WTC11 (cell line): ENCODE measurements around the gene RCL1. TPM values are rescaled to one million over a fixed set of nuclear protein-coding genes. Genes with fewer than 3 reads are reported as not detected.

Experiments used
- ATAC-seq: fragments of 200-7000 bp; cut with Tn5 transposase; 2 replicates; pipeline ENCODE4 v1.10.0; 2021; ENCODE audit warnings: mild to moderate bottlenecking, moderate library complexity
- CTCF ChIA-PET: fragments of 300-600 bp; sonication (Branson Sonifier 250); formaldehyde crosslinking; loops from one replicate; lab custom pipeline; 2021; ENCODE audit warnings: antibody characterized with exemption; lab: Charles Lee
- POLR2A ChIA-PET: fragments of 350-600 bp; sonication (Branson Sonifier 250); formaldehyde crosslinking; loops from one replicate; lab custom pipeline; 2021; ENCODE audit warnings: antibody characterized with exemption; lab: Charles Lee
- DNase-seq: peaks from one replicate; pipeline ENCODE4 v3.0.0; 2021; ENCODE audit warnings: low spot score
- H3K27ac Mint-ChIP-seq: 2 replicates; pipeline ENCODE4 v1.8.0; 2021; ENCODE audit warnings: mixed read lengths
- H3K27me3 Mint-ChIP-seq: 2 replicates; pipeline ENCODE4 v1.8.0; 2021; ENCODE audit warnings: low read depth, mild to moderate bottlenecking, moderate library complexity, mixed read lengths
- H3K36me3 Mint-ChIP-seq: 2 replicates; pipeline ENCODE4 v1.8.0; 2021; ENCODE audit warnings: mixed read lengths
- H3K4me1 Mint-ChIP-seq: 2 replicates; pipeline ENCODE4 v1.8.0; 2022; ENCODE audit warnings: mixed read lengths
- H3K4me3 Mint-ChIP-seq: 2 replicates; pipeline ENCODE4 v1.8.0; 2021; ENCODE audit warnings: mild to moderate bottlenecking, moderate library complexity, mixed read lengths
- H3K9me3 Mint-ChIP-seq: 2 replicates; pipeline ENCODE4 v1.8.0; 2021; ENCODE audit warnings: mixed read lengths
- AFF4 ChIP-seq: sonication (generic); formaldehyde crosslinking; IDR thresholded peaks from 2 replicates; pipeline ENCODE4 v1.8.1; 2023; ENCODE audit warnings: mild to moderate bottlenecking, missing genetic modification reagents, borderline replicate concordance
- ATF1 ChIP-seq: sonication (generic); formaldehyde crosslinking; IDR thresholded peaks from 2 replicates; pipeline ENCODE4 v1.8.1; 2023; ENCODE audit warnings: mild to moderate bottlenecking, moderate library complexity, missing genetic modification reagents
- ATF2 ChIP-seq: sonication (generic); formaldehyde crosslinking; IDR thresholded peaks from 2 replicates; pipeline ENCODE4 v1.8.1; 2022; ENCODE audit warnings: low read depth, missing genetic modification reagents, borderline replicate concordance
- E2F4 ChIP-seq: sonication (generic); formaldehyde crosslinking; IDR thresholded peaks from 2 replicates; pipeline ENCODE4 v1.8.1; 2022; ENCODE audit warnings: low read depth, mild to moderate bottlenecking, moderate library complexity, missing genetic modification reagents, borderline replicate concordance
- ELF4 ChIP-seq: sonication (generic); formaldehyde crosslinking; IDR thresholded peaks from 2 replicates; pipeline ENCODE4 v1.8.1; 2022; ENCODE audit warnings: low read depth, mild to moderate bottlenecking, moderate library complexity, missing genetic modification reagents
- EMX1 ChIP-seq: fragments of 250-450 bp; sonication (Bioruptor Pico); IDR thresholded peaks from 2 replicates; pipeline ENCODE4 v1.8.0; 2021; ENCODE audit warnings: mild to moderate bottlenecking
- ETV6 ChIP-seq: sonication (generic); formaldehyde crosslinking; IDR thresholded peaks from 2 replicates; pipeline ENCODE4 v1.8.1; 2022; ENCODE audit warnings: mild to moderate bottlenecking, missing genetic modification reagents
- HMGA2 ChIP-seq: fragments of 250-450 bp; sonication (Bioruptor Pico); IDR thresholded peaks from 2 replicates; pipeline ENCODE4 v1.4.0; 2021; ENCODE audit warnings: mild to moderate bottlenecking, moderate library complexity
- NR3C1 ChIP-seq: sonication (generic); formaldehyde crosslinking; conservative IDR thresholded peaks from 2 replicates; pipeline ENCODE4 v1.8.1; 2023; ENCODE audit warnings: low read depth, mild to moderate bottlenecking, missing genetic modification reagents
- PREB ChIP-seq: sonication (generic); formaldehyde crosslinking; IDR thresholded peaks from 2 replicates; pipeline ENCODE4 v1.8.1; 2022; ENCODE audit warnings: mild to moderate bottlenecking, missing genetic modification reagents, moderate library complexity, borderline replicate concordance
- PRRX2 ChIP-seq: fragments of 250-450 bp; sonication (Bioruptor Pico); IDR thresholded peaks from 2 replicates; pipeline ENCODE4 v1.8.0; 2021; ENCODE audit warnings: mild to moderate bottlenecking
- RELA ChIP-seq: sonication (generic); formaldehyde crosslinking; IDR thresholded peaks from 2 replicates; pipeline ENCODE4 v1.8.1; 2022; ENCODE audit warnings: missing genetic modification reagents, mild to moderate bottlenecking, borderline replicate concordance
- SMAD4 ChIP-seq: sonication (generic); formaldehyde crosslinking; IDR thresholded peaks from 2 replicates; pipeline ENCODE4 v1.8.0; 2022; ENCODE audit warnings: mild to moderate bottlenecking, missing genetic modification reagents
- SOX15 ChIP-seq: fragments of 250-450 bp; sonication (Bioruptor Pico); IDR thresholded peaks from 2 replicates; pipeline ENCODE4 v1.9.0; 2021; ENCODE audit warnings: mild to moderate bottlenecking
- TEAD4 ChIP-seq: sonication (generic); formaldehyde crosslinking; IDR thresholded peaks from 2 replicates; pipeline ENCODE4 v1.8.0; 2022; ENCODE audit warnings: mild to moderate bottlenecking, missing genetic modification reagents
- ZBTB43 ChIP-seq: sonication (generic); formaldehyde crosslinking; IDR thresholded peaks from 2 replicates; pipeline ENCODE4 v1.8.1; 2023; ENCODE audit warnings: mild to moderate bottlenecking, missing genetic modification reagents
- ZNF219 ChIP-seq: sonication (generic); formaldehyde crosslinking; IDR thresholded peaks from 2 replicates; pipeline ENCODE4 v1.8.0; 2023; ENCODE audit warnings: missing genetic modification reagents, mild to moderate bottlenecking, borderline replicate concordance
- ZNF396 ChIP-seq: fragments of 250-450 bp; sonication (Bioruptor Pico); IDR thresholded peaks from 2 replicates; pipeline ENCODE4 v1.8.0; 2021; ENCODE audit warnings: mild to moderate bottlenecking, moderate library complexity, borderline replicate concordance
- total RNA-seq: library from RNA; stranded (reverse); gene quantifications from 3 replicates; pipeline ENCODE4 v1.2.3, GENCODE V29; 2021
- TF ChIP-seq, protein P1 (sequence below): sonication (generic); formaldehyde crosslinking; IDR thresholded peaks from 2 replicates; pipeline ENCODE4 v1.8.0; 2022; ENCODE audit warnings: missing genetic modification reagents
- TF ChIP-seq, protein P2 (sequence below): fragments of 250-450 bp; sonication (Bioruptor Pico); IDR thresholded peaks from 2 replicates; pipeline ENCODE4 v1.8.0; 2021; ENCODE audit warnings: mild to moderate bottlenecking

Gene RCL1
- total RNA-seq, 1 experiment from 2014 or later, result 27.2 TPM

- POLR2A ChIA-PET, result no interaction called here
Observed at GRCh38 chr9:4781408-4781807, 11.3 kb upstream of the RCL1 start.

More at GRCh38 chr9:4781408-4781807, 11.3 kb upstream of the RCL1 start:
- H3K27me3 Mint-ChIP-seq, result no peaks in the 10 kb centered on the region
- TF ChIP-seq ZNF219 (no peak), EMX1 (CRISPR knock-in tag) (no peak), SMAD4 (CRISPR knock-in tag) (no peak), ELF4 (CRISPR knock-in tag) (no peak), PRRX2 (CRISPR knock-in tag) (no peak), ETV6 (CRISPR knock-in tag) (no peak), ZNF396 (CRISPR knock-in tag) (no peak), PREB (CRISPR knock-in tag) (no peak), ATF2 (no peak), AFF4 (CRISPR knock-in tag) (no peak), ZBTB43 (CRISPR knock-in tag) (no peak), E2F4 (CRISPR knock-in tag) (no peak), SOX15 (CRISPR knock-in tag) (no peak), HMGA2 (CRISPR knock-in tag) (no peak), NR3C1 (CRISPR knock-in tag) (no peak), RELA (no peak), ATF1 (CRISPR knock-in tag) (no peak), TEAD4 (no peak)
- TF ChIP-seq, protein P1, sequence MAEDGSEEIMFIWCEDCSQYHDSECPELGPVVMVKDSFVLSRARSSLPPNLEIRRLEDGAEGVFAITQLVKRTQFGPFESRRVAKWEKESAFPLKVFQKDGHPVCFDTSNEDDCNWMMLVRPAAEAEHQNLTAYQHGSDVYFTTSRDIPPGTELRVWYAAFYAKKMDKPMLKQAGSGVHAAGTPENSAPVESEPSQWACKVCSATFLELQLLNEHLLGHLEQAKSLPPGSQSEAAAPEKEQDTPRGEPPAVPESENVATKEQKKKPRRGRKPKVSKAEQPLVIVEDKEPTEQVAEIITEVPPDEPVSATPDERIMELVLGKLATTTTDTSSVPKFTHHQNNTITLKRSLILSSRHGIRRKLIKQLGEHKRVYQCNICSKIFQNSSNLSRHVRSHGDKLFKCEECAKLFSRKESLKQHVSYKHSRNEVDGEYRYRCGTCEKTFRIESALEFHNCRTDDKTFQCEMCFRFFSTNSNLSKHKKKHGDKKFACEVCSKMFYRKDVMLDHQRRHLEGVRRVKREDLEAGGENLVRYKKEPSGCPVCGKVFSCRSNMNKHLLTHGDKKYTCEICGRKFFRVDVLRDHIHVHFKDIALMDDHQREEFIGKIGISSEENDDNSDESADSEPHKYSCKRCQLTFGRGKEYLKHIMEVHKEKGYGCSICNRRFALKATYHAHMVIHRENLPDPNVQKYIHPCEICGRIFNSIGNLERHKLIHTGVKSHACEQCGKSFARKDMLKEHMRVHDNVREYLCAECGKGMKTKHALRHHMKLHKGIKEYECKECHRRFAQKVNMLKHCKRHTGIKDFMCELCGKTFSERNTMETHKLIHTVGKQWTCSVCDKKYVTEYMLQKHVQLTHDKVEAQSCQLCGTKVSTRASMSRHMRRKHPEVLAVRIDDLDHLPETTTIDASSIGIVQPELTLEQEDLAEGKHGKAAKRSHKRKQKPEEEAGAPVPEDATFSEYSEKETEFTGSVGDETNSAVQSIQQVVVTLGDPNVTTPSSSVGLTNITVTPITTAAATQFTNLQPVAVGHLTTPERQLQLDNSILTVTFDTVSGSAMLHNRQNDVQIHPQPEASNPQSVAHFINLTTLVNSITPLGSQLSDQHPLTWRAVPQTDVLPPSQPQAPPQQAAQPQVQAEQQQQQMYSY (CRISPR knock-in tag), result no peak
- TF ChIP-seq, protein P2, sequence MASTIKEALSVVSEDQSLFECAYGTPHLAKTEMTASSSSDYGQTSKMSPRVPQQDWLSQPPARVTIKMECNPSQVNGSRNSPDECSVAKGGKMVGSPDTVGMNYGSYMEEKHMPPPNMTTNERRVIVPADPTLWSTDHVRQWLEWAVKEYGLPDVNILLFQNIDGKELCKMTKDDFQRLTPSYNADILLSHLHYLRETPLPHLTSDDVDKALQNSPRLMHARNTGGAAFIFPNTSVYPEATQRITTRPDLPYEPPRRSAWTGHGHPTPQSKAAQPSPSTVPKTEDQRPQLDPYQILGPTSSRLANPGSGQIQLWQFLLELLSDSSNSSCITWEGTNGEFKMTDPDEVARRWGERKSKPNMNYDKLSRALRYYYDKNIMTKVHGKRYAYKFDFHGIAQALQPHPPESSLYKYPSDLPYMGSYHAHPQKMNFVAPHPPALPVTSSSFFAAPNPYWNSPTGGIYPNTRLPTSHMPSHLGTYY (CRISPR knock-in tag), result no peak
- TF ChIP-seq, all 79 proteins: peak for 0
- ATAC-seq, result no peak
- Mint-ChIP-seq H3K27ac (no peak overlapping the region), H3K4me3 (no peak overlapping the region), H3K4me1 (peaks cover 12% of the 10 kb centered on the region), H3K9me3 (peaks cover 6% of the 10 kb centered on the region; the same call in 1 of the 2 replicates), H3K36me3 (no peaks in the 10 kb centered on the region)
- DNase-seq, result no peak
- CTCF ChIA-PET, result interaction anchor here (0.6 kb wide), 1 partner anchor 62 kb away, joined by 5 read pairs; no protein-coding TSS in a partner anchor
